OCI-LY7 (cell line): ENCODE results near the gene RETREG1.

Experiments used
- EZH2phosphoT487 ChIP-seq: fragments of 200-600 bp; sonication (generic); IDR thresholded peaks from 2 replicates; pipeline ENCODE4 v1.6.1; 2018; ENCODE audit warnings: low read depth, borderline replicate concordance, mild to moderate bottlenecking, mixed run types, antibody characterized with exemption, low read length, moderate library complexity, mixed read lengths
- TF ChIP-seq, protein P1 (sequence below): fragments of 200-600 bp; sonication (generic); conservative IDR thresholded peaks from 2 replicates; pipeline ENCODE4 v1.5.1; 2014; ENCODE audit warnings: mild to moderate bottlenecking, antibody characterized with exemption, low read length, moderate library complexity, mixed read lengths

GRCh38 chr5:16626696-16627264 is 10.0 kb upstream of the RETREG1 start:
- TF ChIP-seq, protein P1, sequence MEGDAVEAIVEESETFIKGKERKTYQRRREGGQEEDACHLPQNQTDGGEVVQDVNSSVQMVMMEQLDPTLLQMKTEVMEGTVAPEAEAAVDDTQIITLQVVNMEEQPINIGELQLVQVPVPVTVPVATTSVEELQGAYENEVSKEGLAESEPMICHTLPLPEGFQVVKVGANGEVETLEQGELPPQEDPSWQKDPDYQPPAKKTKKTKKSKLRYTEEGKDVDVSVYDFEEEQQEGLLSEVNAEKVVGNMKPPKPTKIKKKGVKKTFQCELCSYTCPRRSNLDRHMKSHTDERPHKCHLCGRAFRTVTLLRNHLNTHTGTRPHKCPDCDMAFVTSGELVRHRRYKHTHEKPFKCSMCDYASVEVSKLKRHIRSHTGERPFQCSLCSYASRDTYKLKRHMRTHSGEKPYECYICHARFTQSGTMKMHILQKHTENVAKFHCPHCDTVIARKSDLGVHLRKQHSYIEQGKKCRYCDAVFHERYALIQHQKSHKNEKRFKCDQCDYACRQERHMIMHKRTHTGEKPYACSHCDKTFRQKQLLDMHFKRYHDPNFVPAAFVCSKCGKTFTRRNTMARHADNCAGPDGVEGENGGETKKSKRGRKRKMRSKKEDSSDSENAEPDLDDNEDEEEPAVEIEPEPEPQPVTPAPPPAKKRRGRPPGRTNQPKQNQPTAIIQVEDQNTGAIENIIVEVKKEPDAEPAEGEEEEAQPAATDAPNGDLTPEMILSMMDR = no peak
- no peak for TF ChIP-seq EZH2phosphoT487
